GM19455 (cell line): Measurements from ENCODE around the gene CYFIP1.

ENCODE experiments used
- ATAC-seq: cut with Tn5 transposase; IDR thresholded peaks from one replicate; pipeline ENCODE4 v1.9.1; 2021; ENCODE audit not compliant: unreplicated experiment

The CYFIP1 gene

GRCh38 chr15:22823495-22824128, 156.6 kb downstream of the CYFIP1 start:
- no peak for ATAC-seq

GRCh38 chr15:22819651-22820050, 160.5 kb downstream of the CYFIP1 start:
- no peak for ATAC-seq
